HCT116 (cell line): Measurements from ENCODE around the gene GSTM3. TPM values are rescaled to one million over a fixed set of nuclear protein-coding genes. Genes with fewer than 3 reads are reported as not detected.

Experiments used
- ATAC-seq: fragments of 200-7000 bp; cut with Tn5 transposase; 2 replicates; pipeline ENCODE4 v1.9.1; 2020; ENCODE audit warnings: mild to moderate bottlenecking, moderate library complexity
- BruUV-seq: library from RNA; stranded (reverse); fragments of 400-500 nt; replicated peaks from 2 replicates; lab custom pipeline; 2021; lab: Mats Ljungman, UMichigan
- CTCF ChIA-PET: fragments of 300-600 bp; sonication (Branson Sonifier 250); formaldehyde crosslinking; loops from one replicate; lab custom pipeline; 2021; ENCODE audit warnings: antibody characterized with exemption; lab: Charles Lee
- POLR2A ChIA-PET: fragments of 300-600, 350-600 bp; sonication (Branson Sonifier 250); formaldehyde crosslinking; loops from one replicate; lab custom pipeline; 2021; ENCODE audit warnings: antibody characterized with exemption; lab: Charles Lee
- RAD21 ChIA-PET, 2 experiments: fragments of 300-600 bp; sonication (Branson Sonifier 250); formaldehyde crosslinking; loops; one replicate each; lab custom pipeline; 2023; ENCODE audit warnings: low total read pairs in 2 of 2; ENCODE audit not compliant: uncharacterized antibody in 2 of 2, unreplicated experiment in 2 of 2, low non-redundant PET in 1 of 2; lab: Charles Lee
- DNase-seq: peaks from one replicate; pipeline ENCODE4 v3.0.0-alpha.2; 2010; ENCODE audit warnings: low read depth, low spot score
- H2AFZ ChIP-seq: fragments of 200-600 bp; shearing (Covaris generic), sonication (generic); 2 replicates; pipeline ENCODE4 v1.6.1; 2017; ENCODE audit warnings: low read depth, mixed run types, mixed read lengths, antibody characterized with exemption, low read length; ENCODE audit not compliant: poor library complexity, severe bottlenecking
- H3K27ac ChIP-seq: 2 replicates; pipeline ENCODE4 v1.5.1; 2012; ENCODE audit warnings: low read depth, low read length
- H3K27me3 ChIP-seq: fragments of 200-600 bp; sonication (generic); 2 replicates; pipeline ENCODE4 v1.6.1; 2016; ENCODE audit warnings: mixed run types, low read length, mixed read lengths; ENCODE audit not compliant: insufficient read depth
- H3K36me3 ChIP-seq, 2 experiments: fragments of 200-500 bp in 1 of 2; fragments of 200-600 bp in 1 of 2; sonication (Bioruptor generic) in 1 of 2; sonication (generic) in 1 of 2; 2 replicates each; pipeline versions ENCODE4 v1.5.1 to v1.6.1; 2014 to 2016; ENCODE audit warnings: low read length in 2 of 2, inconsistent platforms in 1 of 2, mixed read lengths in 1 of 2, mixed run types in 1 of 2; ENCODE audit not compliant: insufficient read depth in 2 of 2, control insufficient read depth in 1 of 2
- H3K4me1 ChIP-seq, 2 experiments: fragments of 200-600 bp in 1 of 2; sonication (generic) in 1 of 2; 2 replicates each; pipeline versions ENCODE4 v1.5.1 to v1.6.1; 2012 to 2017; ENCODE audit warnings: low read length in 2 of 2, inconsistent platforms in 1 of 2, mild to moderate bottlenecking in 1 of 2, mixed read lengths in 1 of 2, mixed run types in 1 of 2, moderate library complexity in 1 of 2; ENCODE audit not compliant: insufficient read depth in 2 of 2, control insufficient read depth in 1 of 2
- H3K4me2 ChIP-seq: fragments of 200-600 bp; sonication (generic); 2 replicates; pipeline ENCODE4 v1.6.1; 2017; ENCODE audit warnings: mixed run types, low read length, mixed read lengths
- H3K4me3 ChIP-seq, 2 experiments: fragments of 200-600 bp in 1 of 2; sonication (generic) in 1 of 2; replicated peaks in 1 of 2; 2 replicates each; pipeline ENCODE4 v1.5.1; 2011 to 2016; ENCODE audit warnings: low read length in 2 of 2, control low read depth in 1 of 2, low read depth in 1 of 2, mild to moderate bottlenecking in 1 of 2, mixed read lengths in 1 of 2, mixed run types in 1 of 2
- H3K79me2 ChIP-seq: fragments of 200-600 bp; sonication (generic); 2 replicates; pipeline ENCODE4 v1.6.1; 2017; ENCODE audit warnings: mild to moderate bottlenecking, mixed run types, low read length, moderate library complexity, mixed read lengths; ENCODE audit not compliant: insufficient read depth
- H3K9ac ChIP-seq: fragments of 200-600 bp; sonication (generic); 2 replicates; pipeline ENCODE4 v1.6.1; 2016; ENCODE audit warnings: low read length, mixed read lengths
- H3K9me2 ChIP-seq: fragments of 200-600 bp; sonication (generic), shearing (Covaris generic); 2 replicates; pipeline ENCODE4 v1.6.1; 2017; ENCODE audit warnings: mixed run types, mild to moderate bottlenecking, moderate library complexity; ENCODE audit not compliant: insufficient read depth
- H3K9me3 ChIP-seq, 2 experiments: fragments of 200-500 bp in 1 of 2; fragments of 200-600 bp in 1 of 2; sonication (Bioruptor generic) in 1 of 2; sonication (generic) in 1 of 2; 2 replicates each; pipeline ENCODE4 v1.6.1; 2014 to 2017; ENCODE audit warnings: low read length in 2 of 2, mixed read lengths in 2 of 2, inconsistent platforms in 1 of 2, low read depth in 1 of 2, mild to moderate bottlenecking in 1 of 2, mixed run types in 1 of 2, moderate library complexity in 1 of 2; ENCODE audit not compliant: control insufficient read depth in 1 of 2, insufficient read depth in 1 of 2
- H4K20me1 ChIP-seq: fragments of 200-600 bp; sonication (generic), shearing (Covaris generic); 2 replicates; pipeline ENCODE4 v1.6.1; 2017; ENCODE audit warnings: mixed run types, mild to moderate bottlenecking, moderate library complexity; ENCODE audit not compliant: insufficient read depth
- ELF1 ChIP-seq: IDR thresholded peaks from 2 replicates; pipeline ENCODE4 v1.6.1; 2012; ENCODE audit warnings: low read depth, borderline replicate concordance
- EZH2phosphoT487 ChIP-seq: fragments of 200-600 bp; IDR thresholded peaks from 2 replicates; pipeline ENCODE4 v1.6.1; 2018; ENCODE audit warnings: antibody characterized with exemption, borderline replicate concordance
- FOSL1 ChIP-seq: IDR thresholded peaks from 2 replicates; pipeline ENCODE4 v1.6.1; 2012; ENCODE audit warnings: low read depth
- JUND ChIP-seq: IDR thresholded peaks from 2 replicates; pipeline ENCODE4 v1.6.1; 2012
- MAX ChIP-seq: IDR thresholded peaks from 2 replicates; pipeline ENCODE4 v1.6.1; 2012
- SIN3A ChIP-seq: IDR thresholded peaks from 2 replicates; pipeline ENCODE4 v1.6.1; 2012; ENCODE audit warnings: low read depth
- SP1 ChIP-seq: IDR thresholded peaks from 2 replicates; pipeline ENCODE4 v1.6.1; 2012; ENCODE audit warnings: low read depth
- YY1 ChIP-seq: IDR thresholded peaks from 2 replicates; pipeline ENCODE4 v1.6.1; 2011; ENCODE audit warnings: low read length, low read depth, moderate library complexity, mild to moderate bottlenecking; ENCODE audit not compliant: insufficient replicate concordance; ENCODE audit errors: extremely low read depth
- ZFX ChIP-seq: fragments of 450-650 bp; IDR thresholded peaks from 2 replicates; pipeline ENCODE4 v1.6.1; 2017
- ZNF274 ChIP-seq: fragments of 200-500 bp; sonication (Bioruptor generic); IDR thresholded peaks from 2 replicates; pipeline ENCODE4 v1.6.1; 2014; ENCODE audit warnings: mild to moderate bottlenecking, low read depth, low read length, inconsistent platforms
- intact Hi-C: fragments of 100-400 bp; cut with micrococcal nuclease; formaldehyde crosslinking; loops from 2 replicates; pipeline ENCODE4 v1.10.0; 2022
- total RNA-seq: library from RNA; stranded (reverse); gene quantifications from one replicate; pipeline ENCODE4 v1.2.1, GENCODE V29; 2021; ENCODE audit not compliant: unreplicated experiment
- TF ChIP-seq, protein P1 (sequence below): IDR thresholded peaks from 2 replicates; pipeline ENCODE4 v1.6.1; 2011; ENCODE audit warnings: mild to moderate bottlenecking, low read length, moderate library complexity; ENCODE audit not compliant: insufficient replicate concordance; ENCODE audit errors: extremely low read depth
- TF ChIP-seq, protein P2 (sequence below), 3 experiments: fragments of 200-600 bp in 1 of 3; sonication (generic) in 1 of 3; IDR thresholded peaks in 2 of 3; conservative IDR thresholded peaks in 1 of 3; 2 replicates each; pipeline ENCODE4 v1.5.1; 2012 to 2017; ENCODE audit warnings: low read depth in 2 of 3, low read length in 2 of 3, antibody characterized with exemption in 1 of 3, borderline replicate concordance in 1 of 3, control low read depth in 1 of 3, mild to moderate bottlenecking in 1 of 3, mixed read lengths in 1 of 3, mixed run types in 1 of 3, moderate library complexity in 1 of 3; ENCODE audit not compliant: insufficient read depth in 1 of 3

Gene GSTM3
- total RNA-seq, 1 experiment from 2014 or later, result 0.39 TPM

DNA sequence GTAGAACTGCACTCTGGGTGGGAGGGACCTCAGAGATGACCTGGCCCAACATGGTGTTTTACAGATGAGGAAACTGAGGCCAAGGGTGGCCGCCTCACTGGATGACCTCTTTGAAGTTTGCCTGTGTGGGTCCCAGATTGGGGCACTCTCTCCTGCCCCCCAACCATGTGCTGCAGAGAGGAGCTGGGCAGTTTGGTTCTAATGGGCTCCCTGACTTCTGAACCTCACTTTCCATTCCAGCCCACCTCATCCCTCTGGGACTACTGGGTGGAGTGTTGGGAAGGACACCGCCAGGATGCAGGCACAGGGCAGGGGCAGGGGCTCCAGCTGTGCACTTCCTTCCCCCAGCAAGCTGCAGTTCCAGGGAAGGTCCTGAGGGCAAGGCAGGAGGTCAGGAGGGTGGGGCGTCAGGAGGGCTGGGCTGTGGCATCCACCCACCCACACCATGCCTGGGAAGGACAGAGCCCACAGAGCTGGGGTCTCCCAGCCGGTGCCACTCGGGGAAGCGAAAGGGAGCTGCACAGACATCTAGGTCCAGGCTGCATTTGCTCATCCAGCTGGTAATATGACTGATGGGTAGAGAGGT is 33.2 kb upstream of the GSTM3 start:
- H3K27ac ChIP-seq, result no peak overlapping the region
- no peaks in the 10 kb centered on the region for H3K9me2 ChIP-seq
- no peak overlapping the region for H3K9ac ChIP-seq
- no peak for DNase-seq
- peak overlapping the region; percentile 65 for H2AFZ ChIP-seq
- CTCF ChIA-PET, result interaction anchor here (0.9 to 19.5 kb wide), 11 partner anchors 9 to 230 kb away, joined by 3 to 396 read pairs (median 3); partner anchors contain the start of genes AHCYL1 and GNAI3
- ATAC-seq, result peak; percentile 8; the same call in 1 of the 2 replicates
- POLR2A ChIA-PET, result interaction anchor here (0.9 to 2.3 kb wide), 5 partner anchors 17 to 226 kb away, joined by 3 to 11 read pairs (median 4); partner anchors contain the start of genes AHCYL1 and GNAI3
- RAD21 ChIA-PET, result interaction anchor here (1.0 to 7.9 kb wide), 8 partner anchors 56 to 228 kb away, joined by 3 to 56 read pairs (median 6); partner anchors contain the start of gene AHCYL1 (in 2 of the 2)
- H3K36me3 ChIP-seq, result no peaks in the 10 kb centered on the region
- H4K20me1 ChIP-seq, result no peaks in the 10 kb centered on the region
- no peak overlapping the region for H3K4me3 ChIP-seq
- BruUV-seq, result no TSS peak
- H3K27me3 ChIP-seq, result no peaks in the 10 kb centered on the region
- H3K9me3 ChIP-seq, result no peaks in the 10 kb centered on the region
- intact Hi-C loops, result loop anchor here (1.0 kb wide), 3 partner anchors 56 to 228 kb away; no protein-coding TSS in a partner anchor
- no peaks in the 10 kb centered on the region for H3K79me2 ChIP-seq
- peak overlapping the region; percentile 36; the same call in 1 of the 2 replicates for H3K4me2 ChIP-seq
- H3K4me1 ChIP-seq, result peaks cover 0 to 18% of the 10 kb centered on the region in 2 experiments; a peak in 2 of 4 replicates
- TF ChIP-seq YY1, result no peak
- TF ChIP-seq FOSL1, result no peak

DNA sequence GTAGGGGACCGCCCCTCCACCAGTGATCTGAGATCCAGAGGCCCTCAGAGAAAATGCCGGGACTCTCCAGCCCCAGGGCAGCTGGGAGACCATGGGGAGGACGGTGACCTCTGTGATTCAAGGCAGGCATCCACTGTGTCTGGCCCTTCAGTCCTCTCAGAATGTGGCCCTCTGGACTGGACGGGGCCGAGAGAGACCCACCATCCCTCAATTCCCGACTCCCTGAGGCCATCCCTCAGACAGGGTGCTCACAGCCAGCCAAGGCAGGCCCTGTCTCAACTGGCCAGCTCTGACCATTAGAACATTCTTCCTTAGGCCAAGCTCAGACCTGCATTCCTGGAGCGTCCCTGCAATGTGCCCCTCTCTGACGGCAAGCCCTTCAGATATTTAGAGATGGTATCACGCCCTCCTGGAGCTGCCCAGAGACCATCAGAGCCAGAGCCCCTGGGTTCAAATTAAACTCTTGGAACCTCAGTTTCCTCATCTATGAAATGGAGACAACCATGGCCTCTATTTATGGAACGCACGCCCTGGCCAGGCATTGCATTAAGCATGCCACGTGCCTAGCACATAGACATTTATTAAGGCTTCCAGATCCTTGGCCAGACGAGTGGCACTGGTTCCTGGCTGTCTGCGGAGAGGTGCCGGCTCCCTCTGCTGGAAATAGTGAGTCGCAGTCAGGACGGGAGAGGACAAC is 32.5 kb upstream of the GSTM3 start:
- intact Hi-C loops, result loop anchor here (1.0 kb wide), 3 partner anchors 55 to 227 kb away; no protein-coding TSS in a partner anchor
- TF ChIP-seq ZFX, result no peak
- TF ChIP-seq SP1, result no peak
- TF ChIP-seq SIN3A, result no peak
- TF ChIP-seq JUND, result no peak
- no peak for TF ChIP-seq EZH2phosphoT487
- TF ChIP-seq ELF1, result no peak
- TF ChIP-seq, protein P1, sequence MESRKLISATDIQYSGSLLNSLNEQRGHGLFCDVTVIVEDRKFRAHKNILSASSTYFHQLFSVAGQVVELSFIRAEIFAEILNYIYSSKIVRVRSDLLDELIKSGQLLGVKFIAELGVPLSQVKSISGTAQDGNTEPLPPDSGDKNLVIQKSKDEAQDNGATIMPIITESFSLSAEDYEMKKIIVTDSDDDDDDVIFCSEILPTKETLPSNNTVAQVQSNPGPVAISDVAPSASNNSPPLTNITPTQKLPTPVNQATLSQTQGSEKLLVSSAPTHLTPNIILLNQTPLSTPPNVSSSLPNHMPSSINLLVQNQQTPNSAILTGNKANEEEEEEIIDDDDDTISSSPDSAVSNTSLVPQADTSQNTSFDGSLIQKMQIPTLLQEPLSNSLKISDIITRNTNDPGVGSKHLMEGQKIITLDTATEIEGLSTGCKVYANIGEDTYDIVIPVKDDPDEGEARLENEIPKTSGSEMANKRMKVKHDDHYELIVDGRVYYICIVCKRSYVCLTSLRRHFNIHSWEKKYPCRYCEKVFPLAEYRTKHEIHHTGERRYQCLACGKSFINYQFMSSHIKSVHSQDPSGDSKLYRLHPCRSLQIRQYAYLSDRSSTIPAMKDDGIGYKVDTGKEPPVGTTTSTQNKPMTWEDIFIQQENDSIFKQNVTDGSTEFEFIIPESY, result no peak
- TF ChIP-seq, protein P2, sequence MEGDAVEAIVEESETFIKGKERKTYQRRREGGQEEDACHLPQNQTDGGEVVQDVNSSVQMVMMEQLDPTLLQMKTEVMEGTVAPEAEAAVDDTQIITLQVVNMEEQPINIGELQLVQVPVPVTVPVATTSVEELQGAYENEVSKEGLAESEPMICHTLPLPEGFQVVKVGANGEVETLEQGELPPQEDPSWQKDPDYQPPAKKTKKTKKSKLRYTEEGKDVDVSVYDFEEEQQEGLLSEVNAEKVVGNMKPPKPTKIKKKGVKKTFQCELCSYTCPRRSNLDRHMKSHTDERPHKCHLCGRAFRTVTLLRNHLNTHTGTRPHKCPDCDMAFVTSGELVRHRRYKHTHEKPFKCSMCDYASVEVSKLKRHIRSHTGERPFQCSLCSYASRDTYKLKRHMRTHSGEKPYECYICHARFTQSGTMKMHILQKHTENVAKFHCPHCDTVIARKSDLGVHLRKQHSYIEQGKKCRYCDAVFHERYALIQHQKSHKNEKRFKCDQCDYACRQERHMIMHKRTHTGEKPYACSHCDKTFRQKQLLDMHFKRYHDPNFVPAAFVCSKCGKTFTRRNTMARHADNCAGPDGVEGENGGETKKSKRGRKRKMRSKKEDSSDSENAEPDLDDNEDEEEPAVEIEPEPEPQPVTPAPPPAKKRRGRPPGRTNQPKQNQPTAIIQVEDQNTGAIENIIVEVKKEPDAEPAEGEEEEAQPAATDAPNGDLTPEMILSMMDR (IDR thresholded peaks at IDR 0.05 in 2 of 3, conservative IDR thresholded peaks at IDR 0.05 in 1 of 3; ENCODE audit: borderline replicate concordance in 1 of 3, insufficient read depth in 1 of 3, low read depth in 2 of 3, low read length in 2 of 3), result peak; percentile 85 to 97 (median 92)
- TF ChIP-seq YY1, result peak; percentile 9
- no peak for TF ChIP-seq ZNF274
- TF ChIP-seq MAX, result peak; percentile 91

More for the DNA sequence above, 32.5 kb upstream of the GSTM3 start:
- Histone ChIP-seq H3K9me2 (no peaks in the 10 kb centered on the region), H3K27me3 (no peaks in the 10 kb centered on the region), H3K4me3 (no peak overlapping the region), H3K9ac (no peak overlapping the region), H2AFZ (peak overlapping the region; percentile 65), H3K79me2 (no peaks in the 10 kb centered on the region), H3K4me2 (peak overlapping the region; percentile 36; the same call in 1 of the 2 replicates), H3K27ac (no peak overlapping the region), H4K20me1 (no peaks in the 10 kb centered on the region), H3K9me3 (no peaks in the 10 kb centered on the region), H3K36me3 (no peaks in the 10 kb centered on the region), H3K4me1 (peaks cover 0 to 18% of the 10 kb centered on the region in 2 experiments; a peak in 2 of 4 replicates)
- no TSS peak for BruUV-seq
- peak; percentile 92 for ATAC-seq
- ChIA-PET POLR2A (interaction anchor here (0.9 to 2.3 kb wide), 4 partner anchors 17 to 225 kb away, joined by 3 to 11 read pairs (median 6); partner anchors contain the start of genes AHCYL1 and GNAI3), CTCF (interaction anchor here (1.2 to 19.5 kb wide), 7 partner anchors 55 to 227 kb away, joined by 3 to 396 read pairs (median 10); partner anchors contain the start of gene AHCYL1), RAD21 (interaction anchor here (1.0 to 7.9 kb wide), 6 partner anchors 133 to 228 kb away, joined by 3 to 56 read pairs (median 6); partner anchors contain the start of gene AHCYL1 (in 2 of the 2))
- DNase-seq, result peak; percentile 70
